HG03039 (cell line): ENCODE results near the gene ARFGEF3.
A peak's percentile ranks its signal among the peaks of the same experiment; 100 is the strongest.
"Not testable (repeated sequence)": the region's sequence is repeated elsewhere in the genome, so short reads cannot be mapped to it uniquely, and the experiment has no call there.

Experiments
- ATAC-seq: cut with Tn5 transposase; IDR thresholded peaks from one replicate; pipeline ENCODE4 v1.9.1; 2021; ENCODE audit warnings: mild to moderate bottlenecking, moderate library complexity; ENCODE audit not compliant: unreplicated experiment

ARFGEF3 gene, protein sequence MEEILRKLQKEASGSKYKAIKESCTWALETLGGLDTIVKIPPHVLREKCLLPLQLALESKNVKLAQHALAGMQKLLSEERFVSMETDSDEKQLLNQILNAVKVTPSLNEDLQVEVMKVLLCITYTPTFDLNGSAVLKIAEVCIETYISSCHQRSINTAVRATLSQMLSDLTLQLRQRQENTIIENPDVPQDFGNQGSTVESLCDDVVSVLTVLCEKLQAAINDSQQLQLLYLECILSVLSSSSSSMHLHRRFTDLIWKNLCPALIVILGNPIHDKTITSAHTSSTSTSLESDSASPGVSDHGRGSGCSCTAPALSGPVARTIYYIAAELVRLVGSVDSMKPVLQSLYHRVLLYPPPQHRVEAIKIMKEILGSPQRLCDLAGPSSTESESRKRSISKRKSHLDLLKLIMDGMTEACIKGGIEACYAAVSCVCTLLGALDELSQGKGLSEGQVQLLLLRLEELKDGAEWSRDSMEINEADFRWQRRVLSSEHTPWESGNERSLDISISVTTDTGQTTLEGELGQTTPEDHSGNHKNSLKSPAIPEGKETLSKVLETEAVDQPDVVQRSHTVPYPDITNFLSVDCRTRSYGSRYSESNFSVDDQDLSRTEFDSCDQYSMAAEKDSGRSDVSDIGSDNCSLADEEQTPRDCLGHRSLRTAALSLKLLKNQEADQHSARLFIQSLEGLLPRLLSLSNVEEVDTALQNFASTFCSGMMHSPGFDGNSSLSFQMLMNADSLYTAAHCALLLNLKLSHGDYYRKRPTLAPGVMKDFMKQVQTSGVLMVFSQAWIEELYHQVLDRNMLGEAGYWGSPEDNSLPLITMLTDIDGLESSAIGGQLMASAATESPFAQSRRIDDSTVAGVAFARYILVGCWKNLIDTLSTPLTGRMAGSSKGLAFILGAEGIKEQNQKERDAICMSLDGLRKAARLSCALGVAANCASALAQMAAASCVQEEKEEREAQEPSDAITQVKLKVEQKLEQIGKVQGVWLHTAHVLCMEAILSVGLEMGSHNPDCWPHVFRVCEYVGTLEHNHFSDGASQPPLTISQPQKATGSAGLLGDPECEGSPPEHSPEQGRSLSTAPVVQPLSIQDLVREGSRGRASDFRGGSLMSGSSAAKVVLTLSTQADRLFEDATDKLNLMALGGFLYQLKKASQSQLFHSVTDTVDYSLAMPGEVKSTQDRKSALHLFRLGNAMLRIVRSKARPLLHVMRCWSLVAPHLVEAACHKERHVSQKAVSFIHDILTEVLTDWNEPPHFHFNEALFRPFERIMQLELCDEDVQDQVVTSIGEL (N-terminal part only)

DNA sequence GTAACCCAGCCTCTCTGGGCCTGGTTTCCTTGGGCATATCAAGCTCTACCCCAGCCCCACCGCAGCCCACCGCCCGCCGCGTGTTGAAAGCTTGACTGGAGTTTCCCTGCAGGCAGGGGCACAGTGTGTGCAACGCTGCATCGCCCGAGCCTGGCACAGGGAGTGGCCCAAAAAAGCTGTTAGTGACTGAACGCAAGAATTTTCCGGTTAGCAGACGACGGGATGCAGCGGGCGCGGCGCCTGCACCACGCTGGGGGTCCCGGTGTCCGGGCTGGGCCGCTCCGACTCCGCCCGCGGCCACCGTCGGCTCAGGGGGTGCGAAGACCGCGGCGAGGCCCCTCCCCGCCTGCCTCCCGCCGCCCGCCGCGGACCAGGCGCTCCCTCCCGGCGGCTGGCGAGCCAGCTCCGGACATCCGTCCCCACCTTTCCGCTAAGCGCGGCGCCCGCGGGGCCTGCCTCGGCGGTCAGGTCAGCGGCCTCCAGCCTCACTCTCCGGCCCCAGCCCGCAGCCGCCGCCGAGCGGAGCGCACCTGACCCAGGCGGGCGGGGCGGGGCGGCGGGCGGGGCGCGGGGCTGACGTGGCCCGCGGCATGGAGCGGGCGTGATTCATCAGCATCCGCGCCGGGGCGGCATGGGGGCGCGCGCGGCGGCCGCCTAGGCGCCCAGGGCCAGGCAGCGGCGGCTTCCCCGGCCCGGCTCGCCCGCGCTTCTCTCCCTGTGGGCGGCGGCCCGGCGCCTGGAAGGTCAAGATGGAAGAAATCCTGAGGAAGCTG lies at the start of gene ARFGEF3:
ARFGEF3 (plus strand) TSS at position 602 of the 773 bp plus-strand sequence; CDS start at position 750, 148 bp downstream.
- ATAC-seq: peak; percentile 82

DNA sequence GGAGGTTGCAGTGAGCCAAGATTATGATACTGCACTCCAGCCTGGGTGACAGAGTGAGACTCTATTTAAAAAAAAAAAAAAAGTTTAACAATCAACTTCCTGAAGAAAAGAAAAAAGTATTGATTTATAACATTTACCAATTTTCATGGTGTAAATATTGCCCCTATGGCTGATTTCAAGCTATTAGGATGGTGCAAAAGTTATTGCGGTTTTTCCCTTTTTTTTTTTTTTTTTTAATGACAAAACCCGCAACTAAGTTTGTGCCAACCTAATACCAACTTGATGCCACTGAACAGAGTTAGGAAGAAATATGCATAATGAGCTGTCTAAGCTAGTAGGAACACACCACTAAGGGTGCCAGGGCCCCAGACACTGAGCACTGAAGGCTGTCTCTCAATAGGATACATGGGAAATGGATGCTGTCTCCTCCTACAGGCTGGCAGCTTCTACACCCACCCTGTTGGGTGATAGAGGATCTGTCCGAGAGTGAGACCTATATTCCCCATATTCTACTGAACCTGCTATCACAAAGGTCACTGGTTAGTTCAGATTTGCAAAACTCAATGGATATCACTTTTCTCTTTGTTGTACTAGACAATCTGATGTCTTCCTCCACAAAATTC lies 48.0 kb upstream of the ARFGEF3 start:
- no peak for ATAC-seq

DNA sequence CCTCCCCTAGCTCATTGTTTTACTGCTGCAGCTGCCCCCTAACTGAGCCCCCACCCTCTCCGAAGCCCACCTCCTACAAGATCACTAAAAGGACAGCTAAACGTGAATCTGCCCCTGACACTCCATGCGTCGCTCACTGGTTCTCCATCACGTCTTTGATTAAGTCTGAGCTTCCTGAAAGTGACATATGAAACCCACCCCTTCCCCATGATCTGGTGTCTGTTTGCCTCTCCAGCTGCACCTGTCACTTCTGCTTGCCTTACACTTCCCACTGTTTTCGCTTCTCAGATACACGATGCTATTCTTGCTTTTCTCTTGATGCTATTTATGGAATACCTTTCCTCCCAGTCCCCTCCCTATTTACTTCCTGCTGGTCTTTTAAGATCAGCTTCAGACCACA lies 46.5 kb upstream of the ARFGEF3 start:
- ATAC-seq: no peak

DNA sequence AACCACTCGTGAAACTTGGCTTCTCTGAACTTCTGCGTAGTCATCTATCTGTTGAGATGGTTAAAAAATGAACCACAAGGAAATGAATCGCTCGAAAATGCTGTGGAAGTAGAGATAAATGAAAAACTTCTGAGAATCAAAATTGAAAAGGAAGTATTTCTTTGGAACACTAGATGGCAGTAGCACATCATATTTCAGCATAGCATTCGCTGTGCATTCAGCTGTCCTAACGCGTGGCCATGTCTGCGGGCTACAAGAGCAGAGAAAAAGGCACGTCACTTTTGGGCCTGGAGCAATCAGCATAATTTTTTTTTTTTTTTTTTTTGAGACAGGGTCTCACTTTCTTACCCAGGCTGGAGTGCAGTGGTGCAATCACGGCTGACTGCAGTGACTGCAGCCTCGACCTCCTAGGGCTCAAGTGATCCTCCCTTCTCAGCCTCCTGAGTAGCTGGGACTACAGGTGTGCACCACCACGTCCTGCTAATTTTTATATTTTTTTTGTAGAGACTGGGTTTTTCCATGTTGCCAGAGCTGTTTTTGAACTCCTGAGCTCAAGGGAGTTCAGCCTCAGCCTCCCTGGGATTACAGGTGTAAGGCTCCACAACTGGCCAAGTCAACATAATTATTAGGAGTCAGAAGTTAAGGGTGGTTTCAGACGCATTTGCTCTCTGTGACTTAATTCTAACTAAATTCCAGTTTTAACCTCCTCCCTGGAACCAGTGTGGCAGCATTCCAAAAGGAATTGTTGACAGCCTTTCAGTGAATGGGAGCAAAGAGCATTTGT lies 45.7 kb upstream of the ARFGEF3 start:
- ATAC-seq: no peak

DNA sequence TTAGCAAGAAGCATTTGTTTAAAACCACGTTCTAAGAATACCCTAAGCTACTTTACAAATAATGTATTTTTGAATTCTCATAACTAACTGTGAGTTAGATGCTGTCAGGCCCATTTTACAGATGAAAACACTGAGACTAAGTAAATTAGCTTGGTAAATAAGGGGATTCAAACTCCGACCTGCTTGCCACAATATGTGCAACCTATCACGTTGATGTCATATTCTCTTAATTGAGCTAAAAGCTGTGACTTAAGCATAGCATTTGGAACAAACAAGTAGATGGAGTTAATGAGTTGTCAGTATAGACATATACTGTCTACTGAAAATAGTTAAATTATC lies 45.1 kb upstream of the ARFGEF3 start:
- ATAC-seq: no peak

DNA sequence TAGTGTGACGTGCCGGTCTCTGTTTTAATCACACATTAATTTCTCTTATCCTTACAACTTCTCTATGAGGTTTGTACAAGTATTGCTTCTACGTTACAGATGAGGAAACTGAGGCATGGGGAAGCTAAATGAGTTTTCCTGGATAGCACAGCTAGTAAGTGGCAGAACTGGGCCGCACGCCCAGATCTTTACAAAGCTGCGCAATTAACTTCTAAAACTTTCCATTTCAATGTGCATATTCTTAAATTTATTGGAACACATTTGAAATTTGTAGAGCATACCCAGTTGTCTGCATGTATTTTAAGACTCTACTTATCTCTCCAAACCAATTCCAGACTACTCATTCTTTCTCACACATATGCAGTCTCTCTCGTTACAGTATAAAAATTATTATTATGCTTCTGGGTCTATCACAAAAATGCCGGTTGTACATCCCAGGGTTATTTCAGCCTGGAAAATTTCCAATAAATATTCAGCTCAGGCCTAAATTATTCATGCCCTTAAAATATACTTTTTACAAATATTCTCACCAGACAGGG lies 44.3 kb upstream of the ARFGEF3 start:
- no peak for ATAC-seq

DNA sequence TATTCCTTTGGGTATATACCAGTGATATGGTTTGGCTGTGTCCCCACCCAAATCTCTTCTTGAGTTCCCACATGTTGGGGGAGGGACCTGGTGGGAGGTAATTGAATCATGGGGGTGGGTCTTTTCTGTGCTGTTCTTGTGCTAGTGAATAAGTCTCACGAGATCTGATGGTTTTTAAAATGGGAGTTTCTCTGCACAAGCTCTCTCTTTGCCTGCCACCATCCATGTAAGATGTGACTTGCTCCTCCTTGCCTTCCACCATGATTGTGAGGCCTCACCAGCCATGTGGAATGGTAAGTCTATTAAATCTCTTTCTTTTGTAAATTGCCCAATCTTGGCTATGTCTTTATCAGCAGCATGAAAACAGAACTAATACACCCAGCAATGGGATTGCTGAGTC lies 42.5 kb upstream of the ARFGEF3 start:
- not testable (repeated sequence) for ATAC-seq

DNA sequence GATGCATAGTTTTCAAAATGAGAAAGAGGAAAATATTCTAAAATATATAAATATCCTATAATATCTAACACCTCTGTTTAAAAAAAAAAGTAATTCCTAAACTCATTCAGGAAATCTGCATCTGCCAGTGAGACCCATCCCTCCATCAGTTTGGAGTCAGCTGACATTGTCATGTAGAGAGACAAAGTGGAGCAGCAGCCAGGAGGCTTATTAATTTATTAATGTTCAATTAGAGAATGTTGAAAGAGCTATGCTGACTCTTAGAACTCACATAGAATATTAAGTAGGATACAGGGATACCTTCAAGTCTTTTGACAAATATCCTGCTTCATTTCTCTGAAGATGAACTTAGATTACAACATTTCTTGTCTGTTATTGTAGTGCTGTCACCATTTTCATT lies 41.8 kb upstream of the ARFGEF3 start:
- ATAC-seq: no peak

DNA sequence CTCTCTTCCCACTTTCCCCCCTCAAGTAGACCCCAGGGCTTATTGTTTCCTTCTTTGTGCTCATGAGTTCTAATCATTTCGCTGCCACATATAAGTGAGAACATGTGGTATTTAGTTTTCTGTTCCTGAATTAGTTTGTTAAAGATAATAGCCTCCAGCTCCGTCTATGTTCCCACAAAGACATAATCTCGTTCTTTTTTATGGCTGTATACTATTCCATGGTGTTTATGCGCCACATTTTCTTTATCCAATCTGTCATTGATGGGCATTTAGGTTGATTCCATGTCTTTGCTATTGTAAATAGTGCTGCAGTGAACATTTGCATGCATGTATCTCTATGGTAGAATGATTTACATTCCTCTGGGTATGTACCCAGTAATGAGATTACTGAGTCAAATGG lies 37.6 kb upstream of the ARFGEF3 start:
- no peak for ATAC-seq

DNA sequence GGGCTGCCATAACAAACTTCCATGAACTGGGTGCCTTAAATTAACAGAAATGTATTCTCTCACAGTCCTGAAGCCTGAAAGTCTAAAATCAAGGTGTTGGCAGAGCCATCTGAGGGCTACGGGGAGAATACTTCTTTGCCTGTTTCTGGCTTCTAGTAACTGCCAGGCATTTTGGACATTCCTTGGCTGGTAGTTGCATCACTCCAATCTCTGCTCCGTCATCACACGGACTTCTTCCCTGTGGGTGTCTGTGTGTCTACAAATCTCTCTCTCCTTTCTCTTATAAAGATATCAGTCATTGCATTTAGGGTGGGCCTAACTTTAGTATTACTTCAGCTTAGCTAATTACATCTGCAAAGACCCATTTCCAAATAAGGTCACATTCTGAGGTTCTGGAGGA lies 33.6 kb upstream of the ARFGEF3 start:
- no peak for ATAC-seq

DNA sequence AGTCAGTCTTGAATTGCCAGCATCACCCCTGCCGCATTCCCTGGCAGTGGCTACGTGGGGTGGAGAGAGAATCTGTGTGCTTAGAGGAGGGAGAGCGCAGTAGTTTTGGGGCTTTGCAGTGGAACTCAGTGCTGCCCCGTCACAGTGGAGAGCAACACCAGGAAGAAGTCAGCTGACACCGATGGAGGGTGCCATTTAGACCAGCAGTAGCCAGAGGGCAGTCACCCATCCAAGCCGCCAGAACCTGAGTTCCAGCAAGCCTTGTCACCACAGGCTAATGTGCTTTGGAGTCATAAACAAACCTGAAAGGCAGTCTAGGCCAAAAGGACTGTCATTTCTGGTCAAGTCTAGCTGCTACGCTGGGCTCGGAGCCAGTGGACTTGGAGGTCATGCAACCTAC lies 32.5 kb upstream of the ARFGEF3 start:
- no peak for ATAC-seq

DNA sequence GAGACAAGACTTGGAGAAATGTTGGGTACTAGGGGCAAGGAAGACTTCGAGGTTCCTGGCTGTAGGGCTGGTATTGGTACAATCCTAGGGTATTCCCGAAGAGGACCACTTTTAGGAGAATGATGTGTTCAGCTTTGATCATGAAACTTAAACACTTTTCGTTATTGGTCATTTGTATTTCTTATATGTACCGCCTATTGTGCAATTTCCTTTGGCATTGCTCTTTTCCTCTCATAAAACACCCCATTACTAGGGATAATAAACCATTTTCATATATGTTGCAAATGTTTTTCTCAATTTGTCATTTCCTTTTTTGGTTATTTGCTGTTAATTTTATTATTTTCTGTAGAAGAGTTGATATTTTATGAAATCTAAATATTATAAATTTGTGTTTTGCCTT lies 18.9 kb upstream of the ARFGEF3 start:
- no peak for ATAC-seq

DNA sequence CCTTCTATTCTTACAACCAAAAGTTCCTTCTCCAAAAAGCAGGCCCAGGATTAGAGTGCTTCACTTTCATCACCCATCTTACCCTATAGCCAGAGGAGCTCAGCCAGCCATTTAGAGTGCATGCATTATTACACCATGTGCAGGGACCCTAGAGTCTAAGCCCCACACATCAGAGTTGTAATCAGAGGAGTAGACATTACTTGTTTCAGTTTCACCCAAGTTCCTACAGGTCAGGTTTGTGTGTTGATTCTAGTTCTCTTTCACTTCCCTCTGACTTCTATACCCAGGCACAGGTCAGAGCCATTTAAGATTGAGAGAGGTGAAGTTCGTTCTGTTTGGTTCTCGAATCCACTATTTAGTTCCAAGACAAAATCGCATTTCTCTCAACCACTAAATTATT lies 16.3 kb upstream of the ARFGEF3 start:
- ATAC-seq: no peak

DNA sequence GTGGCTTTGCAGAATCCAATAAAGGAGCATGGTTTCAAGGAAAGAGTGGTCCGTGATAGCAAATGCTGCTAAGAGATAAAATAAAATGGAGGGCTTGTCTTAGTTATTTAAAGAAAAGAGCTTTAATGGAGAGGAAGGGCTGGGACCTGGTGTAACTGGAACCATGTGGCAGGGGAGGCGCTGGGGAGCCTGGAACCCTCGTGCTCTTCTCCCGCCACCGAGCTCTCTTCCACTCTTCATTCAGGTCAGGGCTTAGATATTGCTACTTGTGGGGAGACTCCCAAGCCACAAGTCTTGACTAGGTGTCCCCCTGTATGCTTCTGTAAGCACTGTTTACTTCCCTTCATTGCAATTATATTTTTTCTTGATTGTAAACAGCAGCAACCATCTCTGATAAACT lies 15.2 kb upstream of the ARFGEF3 start:
- no peak for ATAC-seq

DNA sequence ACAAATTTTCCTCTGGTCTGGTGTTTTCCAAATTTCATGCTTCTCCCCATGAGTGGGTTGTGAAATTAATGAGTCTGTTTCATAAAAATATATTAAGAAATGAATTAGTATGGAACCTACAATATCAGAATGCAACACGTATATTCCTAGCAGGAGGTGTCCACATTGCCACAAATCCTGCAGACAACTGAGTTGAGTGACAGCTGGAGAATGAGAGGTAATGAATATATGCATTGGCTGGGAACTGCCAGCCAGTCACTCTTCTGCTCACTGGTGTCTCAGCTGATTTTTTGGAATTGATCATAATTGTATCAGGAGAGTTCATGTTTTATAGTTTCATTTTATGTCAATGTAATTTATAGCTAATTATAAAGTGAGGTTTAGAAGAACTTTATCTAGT lies 6.3 kb upstream of the ARFGEF3 start:
- ATAC-seq: no peak

DNA sequence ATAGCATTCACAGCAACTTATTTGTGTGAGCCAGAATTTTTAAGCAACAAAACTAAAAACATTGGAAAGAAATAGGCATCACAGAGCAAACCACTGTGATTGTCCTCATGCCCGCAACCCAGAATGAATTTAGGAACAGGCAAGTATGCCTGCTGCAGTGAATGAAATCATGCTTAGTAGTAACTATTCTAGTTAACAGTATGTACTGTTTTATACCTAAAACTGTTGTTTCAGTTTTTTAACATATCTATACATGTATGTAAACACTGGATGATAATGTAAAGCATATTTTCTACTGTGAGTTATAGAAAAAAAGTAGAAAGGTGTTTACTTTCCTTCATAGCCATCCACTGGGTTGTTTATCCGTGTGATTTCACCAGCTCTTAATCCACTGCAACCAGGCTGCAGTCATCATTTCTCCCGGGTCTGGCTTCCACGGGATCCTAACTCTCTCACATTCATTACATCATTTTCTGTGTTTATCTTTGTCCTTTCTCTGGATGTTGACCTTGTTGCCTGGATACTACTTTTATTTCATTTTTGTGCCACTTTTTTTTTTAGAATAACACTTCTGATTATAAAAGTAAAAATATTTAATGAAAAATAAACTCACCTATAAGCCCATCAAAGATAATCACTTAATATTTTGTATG lies 3.6 kb upstream of the ARFGEF3 start:
- no peak for ATAC-seq

DNA sequence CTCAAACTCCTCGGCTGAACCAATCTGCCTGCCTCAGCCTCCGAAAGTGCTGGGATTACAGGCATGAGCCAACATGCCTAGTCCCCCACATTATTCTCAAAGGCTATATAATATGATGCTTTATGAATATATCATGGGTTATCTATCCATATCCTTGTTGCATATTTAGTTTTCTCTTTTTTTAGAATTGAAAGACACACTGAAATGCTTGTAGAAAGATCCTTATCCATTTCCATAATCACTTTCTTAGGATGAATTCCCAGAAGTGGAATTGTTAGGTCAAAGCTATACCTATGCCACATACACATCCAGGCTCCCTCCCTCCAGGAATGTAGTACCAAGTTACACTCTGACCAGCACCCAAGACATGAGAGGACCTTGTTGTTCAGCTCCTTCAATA lies 2.5 kb upstream of the ARFGEF3 start:
- ATAC-seq: no peak

DNA sequence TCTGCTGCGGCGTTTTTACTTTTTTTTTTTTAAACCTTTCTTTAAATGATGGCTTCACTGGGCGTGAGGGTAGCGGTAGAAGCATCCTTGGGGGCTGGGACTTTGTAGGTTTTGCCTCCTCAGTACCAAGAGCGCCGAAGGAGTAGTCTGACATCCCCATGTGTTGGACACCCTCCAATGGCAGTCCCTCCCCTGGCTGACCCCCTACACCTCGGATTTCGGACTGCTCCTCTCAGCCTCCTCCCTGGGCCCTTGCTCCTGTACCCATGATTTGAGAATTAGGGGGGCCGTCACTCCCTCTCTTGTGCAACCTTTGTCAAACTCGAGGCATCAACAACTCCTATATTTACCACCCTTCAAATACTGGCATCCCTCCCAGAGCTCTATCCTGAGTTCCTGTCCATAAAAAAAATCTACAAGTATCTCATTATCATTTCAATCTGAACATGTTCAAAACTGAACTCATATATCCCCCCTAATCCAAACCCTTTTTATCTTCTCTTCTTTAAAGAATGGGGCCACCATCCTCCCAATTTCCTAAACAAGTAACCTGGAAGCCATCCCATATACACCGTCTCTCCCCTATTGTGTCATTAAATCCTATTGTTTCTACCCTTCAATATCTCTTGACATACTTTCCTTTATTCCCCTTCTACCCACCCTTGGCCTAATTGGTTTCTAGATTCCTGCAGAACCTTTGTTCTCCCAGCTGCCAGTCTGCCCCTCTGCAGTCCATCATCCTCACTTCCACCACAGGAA lies 1.2 kb upstream of the ARFGEF3 start:
- ATAC-seq: no peak
